Vagina (tissue), 2 donors: ENCODE results near the gene NKAIN1. TPM values are rescaled to one million over a fixed set of nuclear protein-coding genes. Genes with fewer than 3 reads are reported as not detected.

Source experiments
- DNase-seq, 2 donors: peaks; one replicate each; pipeline ENCODE4 v3.0.0-alpha.2; 2017; ENCODE audit errors: extremely low spot score in 2 of 2
- H3K27ac ChIP-seq: fragments of 200-600 bp; sonication (generic); one replicate; pipeline ENCODE4 v1.5.1; 2019
- H3K27me3 ChIP-seq: fragments of 200-600 bp; sonication (generic); one replicate; pipeline ENCODE4 v1.5.1; 2019
- H3K36me3 ChIP-seq, 2 donors: fragments of 200-600 bp; sonication (generic); one replicate each; pipeline ENCODE4 v1.5.1; 2017 to 2019
- H3K4me1 ChIP-seq: fragments of 200-600 bp; sonication (generic); one replicate; pipeline ENCODE4 v1.5.1; 2019
- H3K4me3 ChIP-seq, 2 donors: fragments of 200-600 bp; sonication (generic); 1 replicate in 1 of 2; 2 replicates in 1 of 2; pipeline ENCODE4 v1.5.1; 2016 to 2019
- H3K9me3 ChIP-seq: fragments of 200-600 bp; sonication (generic); one replicate; pipeline ENCODE4 v1.5.1; 2019
- POLR2A ChIP-seq, 2 donors: fragments of 450-650 bp; IDR thresholded peaks; one replicate each; pipeline ENCODE4 v1.6.1; 2017; ENCODE audit warnings: antibody characterized with exemption in 2 of 2, mild to moderate bottlenecking in 2 of 2, moderate library complexity in 2 of 2
- POLR2AphosphoS5 ChIP-seq, 2 donors: sonication (generic); formaldehyde crosslinking; IDR thresholded peaks; one replicate each; pipeline ENCODE4 v1.9.0; 2017; ENCODE audit warnings: antibody characterized with exemption in 2 of 2, mild to moderate bottlenecking in 2 of 2, low read depth in 1 of 2; ENCODE audit not compliant: insufficient read depth in 1 of 2
- intact Hi-C: fragments of 100-400 bp; cut with DNase I; formaldehyde crosslinking; loops from one replicate; pipeline ENCODE4 v1.15.1; 2023
- total RNA-seq: library from RNA; depleted of rRNA; stranded (reverse); fragments of >200 nt; gene quantifications from one replicate; pipeline ENCODE4 v1.2.3, GENCODE V29; 2016
- TF ChIP-seq, protein P1 (sequence below), 3 experiments: fragments of 450-650 bp in 2 of 3; fragments of 200-600 bp in 1 of 3; sonication (generic) in 1 of 3; IDR thresholded peaks; one replicate each; pipeline ENCODE4 v1.5.1; 2017 to 2019; ENCODE audit warnings: antibody characterized with exemption in 3 of 3, mild to moderate bottlenecking in 2 of 3, moderate library complexity in 2 of 3

The NKAIN1 gene
- total RNA-seq, 1 donor from 2014 or later, result not detected

GRCh38 chr1:31259746-31260145 is 20.1 kb upstream of the NKAIN1 start:
- H3K27ac ChIP-seq, result no peak overlapping the region
- DNase-seq, result no peak
- H3K36me3 ChIP-seq, result peaks cover 0 to 23% of the 10 kb centered on the region in 2 donors
- intact Hi-C loops, result no loop called here
- no peak overlapping the region for H3K4me3 ChIP-seq
- no peaks in the 10 kb centered on the region for H3K9me3 ChIP-seq
- TF ChIP-seq POLR2AphosphoS5 (IDR thresholded peaks at IDR 0.05; ENCODE audit: insufficient read depth in 1 of 2, low read depth in 1 of 2) (no peak), POLR2A (IDR thresholded peaks at IDR 0.05) (no peak)
- TF ChIP-seq, protein P1, sequence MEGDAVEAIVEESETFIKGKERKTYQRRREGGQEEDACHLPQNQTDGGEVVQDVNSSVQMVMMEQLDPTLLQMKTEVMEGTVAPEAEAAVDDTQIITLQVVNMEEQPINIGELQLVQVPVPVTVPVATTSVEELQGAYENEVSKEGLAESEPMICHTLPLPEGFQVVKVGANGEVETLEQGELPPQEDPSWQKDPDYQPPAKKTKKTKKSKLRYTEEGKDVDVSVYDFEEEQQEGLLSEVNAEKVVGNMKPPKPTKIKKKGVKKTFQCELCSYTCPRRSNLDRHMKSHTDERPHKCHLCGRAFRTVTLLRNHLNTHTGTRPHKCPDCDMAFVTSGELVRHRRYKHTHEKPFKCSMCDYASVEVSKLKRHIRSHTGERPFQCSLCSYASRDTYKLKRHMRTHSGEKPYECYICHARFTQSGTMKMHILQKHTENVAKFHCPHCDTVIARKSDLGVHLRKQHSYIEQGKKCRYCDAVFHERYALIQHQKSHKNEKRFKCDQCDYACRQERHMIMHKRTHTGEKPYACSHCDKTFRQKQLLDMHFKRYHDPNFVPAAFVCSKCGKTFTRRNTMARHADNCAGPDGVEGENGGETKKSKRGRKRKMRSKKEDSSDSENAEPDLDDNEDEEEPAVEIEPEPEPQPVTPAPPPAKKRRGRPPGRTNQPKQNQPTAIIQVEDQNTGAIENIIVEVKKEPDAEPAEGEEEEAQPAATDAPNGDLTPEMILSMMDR (IDR thresholded peaks at IDR 0.05), result no peak
- H3K27me3 ChIP-seq, result no peaks in the 10 kb centered on the region
- H3K4me1 ChIP-seq, result no peaks in the 10 kb centered on the region

GRCh38 chr1:31258581-31258980 is 18.9 kb upstream of the NKAIN1 start:
- H3K4me1 ChIP-seq, result no peaks in the 10 kb centered on the region
- H3K36me3 ChIP-seq, result peaks cover 0 to 23% of the 10 kb centered on the region in 2 donors
- intact Hi-C loops, result no loop called here
- no peak for DNase-seq
- H3K4me3 ChIP-seq, result no peak overlapping the region
- no peaks in the 10 kb centered on the region for H3K9me3 ChIP-seq
- TF ChIP-seq, protein P1 (IDR thresholded peaks at IDR 0.05), result no peak
- TF ChIP-seq POLR2A (IDR thresholded peaks at IDR 0.05), result no peak
- no peak for TF ChIP-seq POLR2AphosphoS5 (IDR thresholded peaks at IDR 0.05; ENCODE audit: insufficient read depth in 1 of 2, low read depth in 1 of 2)
- H3K27ac ChIP-seq, result no peak overlapping the region
- no peaks in the 10 kb centered on the region for H3K27me3 ChIP-seq

DNA sequence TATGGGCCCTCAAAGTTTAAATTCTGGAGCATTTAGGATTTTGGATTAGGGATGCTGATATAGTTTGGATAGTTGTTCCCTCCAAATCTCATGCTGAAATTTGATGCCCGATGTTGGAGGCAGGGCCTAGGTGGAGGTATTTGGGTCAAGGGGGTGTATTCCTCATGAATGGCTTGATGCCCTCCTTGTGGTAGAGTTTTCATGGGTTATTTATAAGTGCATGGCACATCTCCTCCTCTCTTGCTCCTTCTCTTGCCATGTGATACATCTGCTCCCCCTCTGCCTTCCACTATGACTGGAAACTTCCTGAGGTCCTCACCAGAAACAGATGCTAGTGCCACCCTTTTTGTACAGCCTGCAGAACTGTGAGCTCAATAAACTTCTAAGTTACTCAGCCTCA is 17.5 kb upstream of the NKAIN1 start:
- no peaks in the 10 kb centered on the region for H3K27me3 ChIP-seq
- no peak for DNase-seq
- TF ChIP-seq POLR2AphosphoS5 (IDR thresholded peaks at IDR 0.05; ENCODE audit: insufficient read depth in 1 of 2, low read depth in 1 of 2) (no peak), POLR2A (IDR thresholded peaks at IDR 0.05) (no peak)
- TF ChIP-seq, protein P1 (IDR thresholded peaks at IDR 0.05), result no peak
- intact Hi-C loops, result no loop called here
- H3K9me3 ChIP-seq, result no peaks in the 10 kb centered on the region
- H3K36me3 ChIP-seq, result peaks cover 0 to 23% of the 10 kb centered on the region in 2 donors
- no peak overlapping the region for H3K27ac ChIP-seq
- H3K4me3 ChIP-seq, result no peak overlapping the region
- no peaks in the 10 kb centered on the region for H3K4me1 ChIP-seq

DNA sequence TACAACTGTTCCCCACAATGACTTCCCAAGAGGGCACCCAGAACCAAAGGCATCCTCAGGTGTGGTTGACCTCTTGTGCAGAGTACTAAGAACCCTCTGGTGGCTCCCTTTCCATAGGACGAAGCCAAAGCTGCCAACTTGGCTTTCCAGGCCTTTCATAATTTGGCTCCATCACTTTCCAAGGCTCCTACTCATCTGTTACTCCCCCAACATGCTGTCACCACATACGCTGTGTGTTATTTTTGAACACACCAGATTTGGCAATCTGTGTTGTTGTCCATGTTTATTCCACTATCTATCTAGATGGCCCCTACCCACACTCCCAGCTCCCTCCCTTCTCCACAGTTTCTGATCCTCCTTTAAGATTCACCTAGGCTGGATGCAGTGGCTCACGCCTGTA is 10.2 kb upstream of the NKAIN1 start:
- Histone ChIP-seq H3K27ac (no peak overlapping the region), H3K27me3 (no peaks in the 10 kb centered on the region), H3K4me3 (no peak overlapping the region), H3K36me3 (no peaks in the 10 kb centered on the region), H3K4me1 (no peaks in the 10 kb centered on the region), H3K9me3 (no peaks in the 10 kb centered on the region)
- no peak for TF ChIP-seq POLR2AphosphoS5 (IDR thresholded peaks at IDR 0.05; ENCODE audit: insufficient read depth in 1 of 2, low read depth in 1 of 2)
- TF ChIP-seq POLR2A (IDR thresholded peaks at IDR 0.05), result no peak
- TF ChIP-seq, protein P1 (IDR thresholded peaks at IDR 0.05), result no peak
- intact Hi-C loops, result no loop called here
- DNase-seq, result no peak

- TF ChIP-seq, protein P1 (IDR thresholded peaks at IDR 0.05), result no peak
- TF ChIP-seq POLR2A (IDR thresholded peaks at IDR 0.05) (no peak), POLR2AphosphoS5 (IDR thresholded peaks at IDR 0.05; ENCODE audit: insufficient read depth in 1 of 2, low read depth in 1 of 2) (no peak)
- Histone ChIP-seq H3K27me3 (no peaks in the 10 kb centered on the region), H3K27ac (no peak overlapping the region), H3K9me3 (no peaks in the 10 kb centered on the region), H3K4me1 (no peaks in the 10 kb centered on the region), H3K36me3 (no peaks in the 10 kb centered on the region), H3K4me3 (no peak overlapping the region)
- no peak for DNase-seq
- intact Hi-C loops, result no loop called here
Measured at GRCh38 chr1:31248276-31248675, 8.6 kb upstream of the NKAIN1 start.
